ENCODE data around the gene DDX51.

DDX51 gene, protein sequence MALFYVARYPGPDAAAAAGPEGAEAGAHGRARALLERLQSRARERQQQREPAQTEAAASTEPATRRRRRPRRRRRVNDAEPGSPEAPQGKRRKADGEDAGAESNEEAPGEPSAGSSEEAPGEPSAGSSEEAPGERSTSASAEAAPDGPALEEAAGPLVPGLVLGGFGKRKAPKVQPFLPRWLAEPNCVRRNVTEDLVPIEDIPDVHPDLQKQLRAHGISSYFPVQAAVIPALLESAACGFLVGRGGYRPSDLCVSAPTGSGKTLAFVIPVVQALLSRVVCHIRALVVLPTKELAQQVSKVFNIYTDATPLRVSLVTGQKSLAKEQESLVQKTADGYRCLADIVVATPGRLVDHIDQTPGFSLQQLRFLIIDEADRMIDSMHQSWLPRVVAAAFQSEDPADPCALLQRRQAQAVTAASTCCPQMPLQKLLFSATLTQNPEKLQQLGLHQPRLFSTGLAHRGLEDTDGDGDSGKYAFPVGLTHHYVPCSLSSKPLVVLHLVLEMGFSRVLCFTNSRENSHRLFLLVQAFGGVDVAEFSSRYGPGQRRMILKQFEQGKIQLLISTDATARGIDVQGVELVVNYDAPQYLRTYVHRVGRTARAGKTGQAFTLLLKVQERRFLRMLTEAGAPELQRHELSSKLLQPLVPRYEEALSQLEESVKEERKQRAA

DNA sequence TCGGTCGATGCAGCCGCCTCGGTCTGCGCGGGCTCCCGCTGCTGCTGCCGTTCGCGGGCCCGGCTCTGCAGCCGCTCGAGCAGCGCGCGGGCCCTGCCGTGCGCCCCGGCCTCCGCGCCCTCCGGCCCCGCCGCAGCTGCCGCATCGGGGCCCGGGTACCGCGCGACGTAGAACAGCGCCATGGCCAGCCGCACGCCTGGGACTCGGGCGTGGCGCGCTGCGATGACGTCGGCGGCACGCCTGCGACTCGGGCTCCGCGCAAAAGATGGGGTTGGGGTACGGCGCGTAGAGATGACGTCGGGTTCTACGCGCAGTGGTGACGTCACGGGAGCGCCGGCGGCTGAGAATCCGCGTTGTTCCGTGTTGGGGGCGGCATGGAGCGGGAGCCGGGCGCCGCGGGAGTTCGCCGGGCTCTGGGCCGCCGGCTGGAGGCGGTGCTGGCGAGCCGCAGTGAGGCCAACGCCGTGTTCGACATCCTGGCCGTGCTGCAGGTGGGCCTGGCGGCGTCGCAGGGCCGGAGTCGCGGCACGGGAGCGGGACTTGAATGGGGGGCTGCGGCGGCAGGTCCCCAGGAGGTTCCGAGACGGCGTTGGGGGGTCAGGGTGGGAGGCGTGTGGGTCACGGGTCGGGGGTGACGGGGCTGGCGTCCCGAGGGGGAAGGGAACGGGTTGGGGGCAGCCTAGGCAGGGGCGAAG, at the start of gene DDX51, which contains the start of gene NOC4L:
Gene DDX51, minus strand, starts transcription at position 205 of the 695 bp plus-strand sequence. Its CDS starts 23 bp downstream, at position 182.
Gene NOC4L, plus strand, starts transcription at position 343 of the 695 bp plus-strand sequence. Its CDS starts 32 bp downstream, at position 375.
- peak; percentile 79 to 94 for DNase-seq

DNA sequence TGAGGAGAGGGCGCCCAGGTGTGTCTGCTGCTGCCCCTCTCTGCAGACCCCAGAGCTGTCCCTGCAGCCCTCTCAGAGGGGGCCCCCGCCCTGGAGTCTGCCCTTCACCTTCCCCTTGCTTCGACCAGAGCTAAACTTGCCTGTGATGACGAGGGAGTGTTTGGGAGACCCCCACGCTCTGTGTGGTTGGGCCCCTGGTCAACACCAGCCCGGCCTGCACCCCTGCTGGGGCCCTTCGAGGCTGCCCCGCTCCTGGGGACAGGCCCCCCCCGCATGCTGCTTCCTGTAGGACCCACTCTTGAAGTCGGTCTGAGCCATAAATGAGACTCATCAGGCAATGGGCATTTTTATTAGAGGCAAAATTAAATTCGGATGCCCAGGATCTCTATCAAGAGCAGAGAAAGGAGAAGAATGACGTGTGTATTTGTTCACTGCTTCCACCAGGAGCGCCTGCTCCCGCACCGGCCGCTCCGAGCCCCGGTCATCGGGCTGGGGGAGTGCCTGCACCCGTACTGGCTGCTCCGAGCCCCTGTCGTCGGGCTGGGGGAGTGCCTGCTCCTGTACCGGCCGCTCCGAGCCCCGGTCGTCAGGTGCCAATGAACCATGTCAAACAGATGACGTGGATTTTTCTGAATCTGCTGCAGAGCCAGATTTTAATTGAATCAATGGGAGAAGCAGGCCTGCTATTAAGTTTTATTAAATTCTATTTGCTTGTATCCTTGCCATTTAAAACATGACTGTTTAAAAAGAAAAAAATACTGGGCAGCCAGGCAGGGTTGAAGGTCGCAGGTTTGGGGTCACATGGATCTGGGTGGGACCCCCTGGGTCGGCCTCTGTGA, 47.8 kb upstream of the DDX51 start:
- no peak for DNase-seq

- peak in 1 of 2 experiments; percentile 9 for DNase-seq
Observed at GRCh38 chr12:132190834-132191500, 46.8 kb upstream of the DDX51 start.

DNA sequence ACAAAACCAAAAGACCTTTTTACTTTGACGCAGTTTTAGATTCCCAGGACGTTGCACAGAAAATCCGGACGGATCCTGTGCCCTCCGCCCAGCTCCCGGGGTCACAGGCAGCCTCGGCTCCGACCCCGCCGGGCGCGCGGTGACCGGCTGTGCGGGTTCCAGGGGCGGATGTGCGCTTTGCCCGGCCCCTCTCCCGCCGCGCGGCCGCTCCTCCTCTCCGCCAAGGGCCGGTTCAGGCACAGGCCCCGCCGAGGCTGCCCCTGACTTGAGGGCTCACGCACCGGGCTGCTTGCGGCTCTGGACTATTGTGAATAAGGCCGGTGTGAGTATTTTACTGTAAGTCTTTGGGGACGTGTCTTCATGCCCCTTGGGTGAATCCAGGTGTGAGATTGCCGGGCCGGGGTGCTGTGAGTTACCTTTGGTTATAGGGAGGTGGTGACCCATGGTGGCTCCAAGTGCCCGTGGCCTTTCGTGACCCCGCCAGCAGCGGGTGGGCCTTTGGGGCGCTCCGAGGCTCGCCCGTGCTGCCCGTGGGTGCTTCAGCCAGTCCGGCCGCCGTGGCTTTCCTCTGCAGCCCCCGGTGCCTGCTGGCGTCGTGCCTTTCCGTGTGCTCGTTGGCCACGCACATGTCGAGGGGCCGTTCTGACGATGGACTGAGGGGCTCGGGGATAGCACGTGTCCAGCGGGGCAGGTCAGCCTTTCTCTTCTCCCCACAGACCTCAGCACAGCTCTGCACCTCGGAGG, 46.1 kb upstream of the DDX51 start:
- peak in 1 of 2 experiments; percentile 16 for DNase-seq

GRCh38 chr12:132189378-132190011, 45.4 kb upstream of the DDX51 start:
- DNase-seq: peak; percentile 84 to 93

GRCh38 chr12:132188916-132189325, 44.8 kb upstream of the DDX51 start:
- DNase-seq: no peak

DNA sequence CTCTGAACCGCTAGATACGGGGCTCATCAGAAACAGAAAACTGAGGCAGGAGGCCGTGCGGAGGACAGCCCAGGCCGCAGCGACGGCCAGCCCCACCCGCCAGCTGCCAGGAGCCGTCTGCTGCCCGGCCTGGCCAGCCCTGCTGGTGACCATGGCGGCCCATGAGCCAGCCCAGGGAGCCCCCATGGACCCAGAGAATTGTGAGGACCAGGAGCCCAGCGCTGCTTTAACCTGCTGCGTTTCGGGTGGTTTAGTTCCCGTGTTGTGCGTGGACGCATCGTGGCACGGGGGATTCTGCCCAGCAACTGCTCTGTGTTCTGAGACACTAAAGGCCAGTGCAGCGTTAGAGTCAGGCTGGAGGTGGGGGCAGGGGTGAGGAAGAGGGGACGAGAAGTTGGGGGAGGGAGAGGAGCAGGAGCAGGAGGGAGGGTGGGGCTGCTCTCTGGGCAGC, 44.4 kb upstream of the DDX51 start:
- no peak for DNase-seq

- DNase-seq: no peak
Observed at GRCh38 chr12:132187646-132188450, 43.7 kb upstream of the DDX51 start.

DNA sequence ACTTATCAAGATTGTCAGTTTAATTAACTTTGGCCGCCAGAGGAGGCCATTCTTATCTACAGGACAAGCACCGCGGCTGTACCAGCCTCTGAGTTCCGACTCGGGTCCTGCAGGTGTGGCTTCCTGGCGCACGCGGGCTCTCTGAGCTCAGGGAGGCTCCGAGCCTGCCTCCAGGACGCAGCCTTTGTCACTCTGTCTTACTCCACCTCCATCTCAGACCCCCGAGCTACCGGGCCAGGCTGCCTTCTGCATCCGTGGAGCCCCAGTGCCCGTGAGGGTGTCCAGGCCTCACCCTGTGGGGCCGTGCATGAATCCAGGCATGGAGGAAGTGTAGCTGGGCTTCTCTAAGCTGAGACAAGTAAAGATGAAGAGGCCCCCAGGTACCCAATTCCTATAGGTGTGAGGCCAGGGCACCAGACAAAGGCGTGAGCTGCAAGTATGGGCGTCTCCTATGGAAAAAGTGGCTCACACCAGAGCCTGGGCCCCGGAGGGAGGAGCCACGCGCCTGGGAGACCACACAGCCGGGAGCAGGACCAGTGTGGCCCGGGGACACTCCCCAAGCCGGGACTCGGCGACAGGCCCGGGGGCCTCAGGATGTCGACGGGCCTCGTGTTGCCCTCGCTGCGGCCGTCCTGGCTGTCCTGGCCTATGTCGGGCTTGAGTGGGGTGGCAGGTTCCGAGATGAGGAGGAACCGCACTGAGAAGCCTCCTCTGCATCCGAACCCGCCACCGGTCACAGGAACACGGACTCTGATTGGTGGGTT, 42.9 kb upstream of the DDX51 start:
- no peak for DNase-seq

DNA sequence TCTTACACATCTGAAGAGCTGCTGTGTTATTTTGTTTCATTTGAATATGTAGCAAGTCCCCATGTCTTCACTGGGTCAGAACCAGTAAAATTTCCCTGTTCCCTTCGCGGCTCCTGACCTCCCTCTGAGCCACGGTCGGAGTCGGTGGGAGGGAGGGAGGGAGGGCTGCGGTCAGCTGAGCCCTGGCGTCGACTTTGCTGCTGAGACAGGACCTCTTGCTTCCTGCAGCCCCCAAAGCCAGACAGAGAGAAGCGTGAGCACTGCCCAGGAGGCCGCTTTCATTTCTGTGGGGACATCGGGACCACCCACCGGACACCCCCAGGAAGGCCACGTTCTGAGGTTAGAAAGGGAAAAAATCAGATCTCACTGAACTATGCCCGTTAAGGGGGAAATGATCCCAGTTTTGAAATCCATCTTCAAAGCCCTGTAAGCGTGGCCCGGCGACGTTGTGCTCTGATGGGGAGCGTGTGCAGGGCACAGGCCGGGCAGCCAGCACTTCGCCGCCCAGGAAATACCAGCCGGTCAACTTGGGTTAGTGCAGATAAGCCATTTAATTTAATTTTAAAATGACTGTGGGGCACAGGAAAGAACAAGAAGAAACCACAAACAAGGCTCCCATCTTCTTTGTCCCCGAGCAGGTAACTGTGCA, 42.2 kb upstream of the DDX51 start:
- no peak for DNase-seq

DNA sequence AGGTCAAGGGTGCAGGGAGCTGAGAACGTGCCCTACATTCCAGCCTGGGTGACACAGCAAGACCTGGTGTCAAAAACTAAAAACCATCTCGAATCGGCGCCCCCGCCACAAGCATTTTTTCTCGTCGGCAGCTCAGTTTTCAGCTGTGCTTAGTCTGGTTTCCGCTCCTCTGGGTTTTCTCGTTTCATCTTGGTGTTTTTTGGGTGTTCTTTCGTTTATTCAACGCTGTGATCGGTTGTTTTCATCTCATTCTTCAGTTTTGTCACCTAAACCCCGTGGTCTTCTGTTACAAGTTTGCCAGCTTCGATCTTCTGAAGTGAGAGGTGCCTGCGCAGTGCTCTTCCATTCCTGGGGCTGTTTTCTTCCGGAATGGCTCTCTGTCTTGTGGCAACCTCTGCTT, 41.6 kb upstream of the DDX51 start:
- no peak for DNase-seq

DNA sequence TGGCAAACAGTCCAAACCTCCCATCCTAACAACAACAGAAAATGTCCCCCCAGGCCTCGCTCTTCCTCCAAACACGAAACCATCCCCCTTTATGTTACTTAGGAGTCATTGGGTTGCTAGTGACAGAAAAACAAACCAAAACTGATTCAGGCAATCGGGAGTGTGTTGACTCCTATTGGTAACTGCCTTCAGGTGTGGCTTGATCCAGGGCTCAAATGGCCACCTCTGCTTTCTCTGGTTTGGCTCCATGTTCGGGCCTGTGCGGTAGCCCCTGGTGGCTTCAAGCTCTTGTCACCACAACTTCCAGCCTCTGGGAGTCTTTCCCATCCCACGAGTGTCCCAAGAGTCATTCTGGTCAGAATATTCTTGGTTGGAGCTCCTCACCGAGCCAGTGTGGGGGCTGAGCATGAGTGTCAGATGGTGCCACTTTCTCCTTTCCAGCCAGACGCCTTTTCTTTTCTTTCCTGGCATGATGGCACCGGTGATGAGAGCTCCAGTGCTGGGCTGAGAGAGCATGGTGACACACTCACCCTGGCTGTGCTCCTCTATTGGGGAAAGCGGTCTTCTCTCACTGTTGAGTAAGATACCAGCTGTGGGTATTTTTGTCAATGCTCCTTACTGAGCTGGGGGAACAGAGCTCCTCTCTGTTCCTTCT, 38.7 kb upstream of the DDX51 start:
- DNase-seq: no peak

DNA sequence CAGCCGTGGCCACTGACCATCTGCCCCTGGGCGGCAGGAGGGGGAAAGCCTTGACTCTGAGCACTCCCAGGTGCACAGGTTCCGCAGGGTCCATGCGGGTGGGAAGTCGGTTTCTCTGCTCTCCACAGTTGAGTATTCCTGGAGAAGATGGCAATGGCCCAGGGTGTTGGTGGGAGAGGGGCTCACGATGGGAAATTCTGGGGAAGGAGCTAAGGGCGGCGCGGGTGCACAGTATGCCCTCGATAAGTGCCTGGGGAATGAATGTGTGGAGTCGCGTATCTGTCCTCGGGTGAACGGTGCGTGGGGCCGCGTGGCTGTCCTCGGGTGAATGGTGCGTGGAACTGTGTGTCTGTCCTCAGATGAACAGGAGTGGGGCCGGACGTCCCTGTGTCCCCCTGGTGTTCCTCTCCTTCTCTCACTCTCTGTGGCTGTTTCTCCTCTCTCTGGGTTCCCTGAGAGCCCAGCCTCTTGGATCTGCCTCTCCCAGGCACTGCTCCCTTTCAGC, 38.1 kb upstream of the DDX51 start:
- no peak for DNase-seq

DNA sequence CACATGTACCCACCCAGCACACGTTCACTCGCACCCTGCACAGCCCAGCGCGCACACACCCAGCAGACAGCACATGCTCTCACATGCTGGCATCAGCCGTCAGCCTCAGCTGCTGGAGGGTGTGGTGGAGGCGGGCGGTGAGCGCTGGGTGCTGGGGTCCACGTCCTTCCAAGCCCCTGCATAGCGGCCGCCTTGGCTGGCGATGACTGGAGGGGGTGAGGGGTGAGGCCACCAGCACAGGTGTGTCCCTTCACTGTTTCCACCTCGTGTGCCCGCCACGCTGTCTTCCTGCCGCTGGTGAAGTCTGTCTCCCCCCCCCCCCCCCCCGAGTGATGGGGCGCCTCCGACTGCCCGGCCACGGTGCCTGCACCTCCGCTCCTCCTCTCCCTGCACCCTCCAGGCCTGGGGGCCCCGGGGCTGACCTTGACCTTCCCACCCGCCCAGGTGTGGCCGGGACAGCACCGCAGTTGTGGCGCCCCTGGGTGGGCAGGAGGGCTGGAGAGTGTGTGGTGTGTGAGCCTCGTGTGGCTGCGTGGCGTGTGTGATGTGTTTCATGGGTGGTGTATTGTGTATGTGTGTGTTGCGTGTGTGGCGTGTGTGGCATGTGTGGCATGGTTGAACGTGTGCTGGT, 37.6 kb upstream of the DDX51 start:
- no peak for DNase-seq

- no peak for DNase-seq
Observed at GRCh38 chr12:132180648-132181546, 36.8 kb upstream of the DDX51 start.
